Measurements from ENCODE around the gene JADE3.

Gene JADE3

DNA sequence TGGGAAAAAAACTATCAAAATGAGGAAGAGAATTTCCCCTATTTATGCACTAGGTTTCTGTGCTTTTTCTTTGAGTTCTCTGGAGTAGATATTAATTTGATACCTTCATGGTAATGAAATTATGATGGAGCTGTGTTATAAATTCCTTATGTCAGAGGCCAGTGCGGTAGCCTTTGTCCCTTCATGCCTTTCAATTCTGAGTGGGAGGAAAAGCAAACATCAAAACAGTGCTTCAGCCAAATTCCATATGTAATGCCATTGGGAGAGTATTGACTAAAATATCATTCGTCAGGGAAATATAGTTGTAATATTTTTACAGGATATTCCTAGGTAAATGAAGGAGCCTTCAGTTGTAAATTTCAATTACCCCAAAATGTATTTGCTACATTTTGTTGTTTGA, 148.5 kb downstream of the JADE3 start:
- Histone ChIP-seq H3K9me3 (no peaks in the 10 kb centered on the region), H3K4me3 (no peak overlapping the region), H3K9ac (no peak overlapping the region), H3K4me2 (no peak overlapping the region), H3K36me3 (peaks cover 30% of the 10 kb centered on the region), H3K27me3 (no peaks in the 10 kb centered on the region), H4K20me1 (no peaks in the 10 kb centered on the region), H3K4me1 (no peaks in the 10 kb centered on the region), H3K27ac (no peak overlapping the region)
- TF ChIP-seq Cebpa-rat (IDR thresholded peaks at IDR 0.05), result no peak

DNA sequence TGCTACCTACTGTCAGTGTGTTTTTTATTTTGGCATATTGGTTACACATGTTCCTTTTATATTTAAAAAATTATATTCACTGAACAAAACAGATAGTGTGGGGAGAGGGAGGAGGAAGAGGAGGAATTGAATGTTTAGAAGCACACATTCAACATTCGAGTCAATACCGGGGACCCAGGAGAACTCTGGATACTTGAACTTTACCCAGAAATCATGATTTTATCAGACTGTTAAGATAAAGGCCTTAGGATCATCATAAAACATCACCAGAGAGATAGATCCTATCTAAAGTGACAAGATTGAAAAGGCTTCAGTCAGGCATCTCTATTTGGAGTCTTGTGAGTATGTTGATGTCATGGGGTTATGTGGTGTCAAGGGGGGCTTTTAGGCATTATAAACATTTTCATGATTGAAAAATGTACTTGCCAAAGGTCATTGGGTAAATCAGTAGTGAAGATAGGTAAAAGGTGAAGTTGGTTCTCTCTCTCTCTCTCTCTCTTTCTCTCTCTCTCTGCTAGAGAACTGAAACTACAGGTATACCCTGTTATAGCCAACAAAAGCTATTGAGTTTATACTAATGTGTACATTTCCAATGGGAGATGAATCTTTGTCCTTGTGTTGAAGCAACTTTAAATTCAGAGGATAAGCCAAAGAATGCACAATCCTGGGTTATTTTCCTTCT, 149.2 kb downstream of the JADE3 start:
- Histone ChIP-seq H3K27ac (no peak overlapping the region), H3K4me3 (no peak overlapping the region), H3K36me3 (peaks cover 28% of the 10 kb centered on the region), H3K9me3 (no peaks in the 10 kb centered on the region), H3K4me1 (no peaks in the 10 kb centered on the region), H3K9ac (no peak overlapping the region), H3K27me3 (no peaks in the 10 kb centered on the region), H4K20me1 (no peaks in the 10 kb centered on the region), H3K4me2 (no peak overlapping the region)
- TF ChIP-seq Cebpa-rat (IDR thresholded peaks at IDR 0.05), result no peak

DNA sequence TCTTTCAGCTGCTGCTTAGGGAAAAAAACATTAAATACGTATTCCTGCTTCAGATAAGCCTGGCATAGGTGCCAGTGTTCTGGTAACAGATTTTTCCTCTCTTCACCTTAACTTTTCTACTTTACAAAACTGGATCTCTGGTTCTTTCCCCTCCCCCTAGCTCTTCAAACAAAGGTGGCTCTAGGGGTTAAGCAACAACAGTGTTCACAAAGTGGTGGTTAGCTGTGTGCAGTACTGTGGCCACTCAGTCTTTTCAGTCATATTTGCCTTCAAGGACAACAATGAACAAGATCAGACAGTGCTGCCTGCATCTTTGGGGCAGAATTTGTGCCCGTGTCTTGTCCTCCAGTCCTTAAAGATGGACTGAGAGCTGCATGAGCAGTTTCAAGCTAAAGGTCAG, 151.0 kb downstream of the JADE3 start:
- Histone ChIP-seq H3K4me3 (no peak overlapping the region), H3K4me2 (no peak overlapping the region), H3K27ac (no peak overlapping the region), H3K9me3 (no peaks in the 10 kb centered on the region), H3K4me1 (no peaks in the 10 kb centered on the region), H3K9ac (no peak overlapping the region), H4K20me1 (no peaks in the 10 kb centered on the region), H3K36me3 (peaks cover 10% of the 10 kb centered on the region), H3K27me3 (no peaks in the 10 kb centered on the region)
- no peak for TF ChIP-seq Cebpa-rat (IDR thresholded peaks at IDR 0.05)

DNA sequence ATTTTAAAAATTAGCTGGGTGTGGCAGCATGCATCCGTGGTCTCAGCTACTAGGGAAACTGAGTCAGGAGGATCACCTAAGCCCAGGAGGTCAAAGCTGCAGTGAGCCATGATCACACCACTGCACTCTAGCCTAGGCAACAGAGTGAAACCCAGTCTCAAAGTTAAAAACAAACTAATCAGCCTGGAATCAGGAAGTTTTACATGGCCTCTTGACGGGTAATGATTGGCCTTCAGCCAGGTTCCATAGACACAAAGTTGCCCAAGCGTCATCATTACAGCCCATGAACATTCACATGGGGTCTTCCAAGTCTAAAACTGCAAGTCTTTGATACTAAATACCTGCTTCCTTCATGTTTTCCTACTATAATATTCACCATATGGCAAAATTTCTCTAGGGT, 156.0 kb downstream of the JADE3 start:
- H3K9me3 ChIP-seq, result no peaks in the 10 kb centered on the region
- no peaks in the 10 kb centered on the region for H3K27me3 ChIP-seq
- TF ChIP-seq Cebpa-rat (IDR thresholded peaks at IDR 0.05), result no peak
- no peaks in the 10 kb centered on the region for H4K20me1 ChIP-seq
- no peaks in the 10 kb centered on the region for H3K36me3 ChIP-seq
- no peaks in the 10 kb centered on the region for H3K4me1 ChIP-seq
- H3K4me3 ChIP-seq, result no peak overlapping the region
- H3K4me2 ChIP-seq, result no peak overlapping the region
- H3K9ac ChIP-seq, result no peak overlapping the region
- H3K27ac ChIP-seq, result no peak overlapping the region

GRCh38 chrX:47068720-47069119, 156.5 kb downstream of the JADE3 start:
- Histone ChIP-seq H3K4me3 (no peak overlapping the region), H3K9me3 (no peaks in the 10 kb centered on the region), H4K20me1 (no peaks in the 10 kb centered on the region), H3K4me1 (no peaks in the 10 kb centered on the region), H3K4me2 (no peak overlapping the region), H3K9ac (no peak overlapping the region), H3K27ac (no peak overlapping the region), H3K27me3 (no peaks in the 10 kb centered on the region), H3K36me3 (no peaks in the 10 kb centered on the region)
- no peak for TF ChIP-seq Cebpa-rat (IDR thresholded peaks at IDR 0.05)

GRCh38 chrX:47078129-47079043, 166.2 kb downstream of the JADE3 start, which contains the start of gene RGN:
Gene RGN (plus strand): TSS chrX:47078443. CDS start chrX:47081145, 2,702 bp downstream.
- no peaks in the 10 kb centered on the region for H3K27me3 ChIP-seq
- H3K9me3 ChIP-seq, result no peaks in the 10 kb centered on the region
- no peak within 1 kb of the TSS for H3K9ac ChIP-seq
- H3K4me3 ChIP-seq, result no peak within 1 kb of the TSS
- no peaks in the 10 kb centered on the region for H3K4me1 ChIP-seq
- H3K36me3 ChIP-seq, result no peaks in the 10 kb centered on the region
- no peak within 1 kb of the TSS for H3K27ac ChIP-seq
- no peaks in the 10 kb centered on the region for H4K20me1 ChIP-seq
- no peak within 1 kb of the TSS for H3K4me2 ChIP-seq
- TF ChIP-seq Cebpa-rat (IDR thresholded peaks at IDR 0.05), result no peak

- Histone ChIP-seq H3K27ac (no peak overlapping the region), H3K9me3 (no peaks in the 10 kb centered on the region), H3K36me3 (no peaks in the 10 kb centered on the region), H3K4me2 (no peak overlapping the region), H3K9ac (no peak overlapping the region), H3K4me1 (no peaks in the 10 kb centered on the region), H3K4me3 (no peak overlapping the region), H4K20me1 (no peaks in the 10 kb centered on the region), H3K27me3 (no peaks in the 10 kb centered on the region)
- no peak for TF ChIP-seq Cebpa-rat (IDR thresholded peaks at IDR 0.05)
Measured at GRCh38 chrX:47080215-47080914, 168.1 kb downstream of the JADE3 start.

DNA sequence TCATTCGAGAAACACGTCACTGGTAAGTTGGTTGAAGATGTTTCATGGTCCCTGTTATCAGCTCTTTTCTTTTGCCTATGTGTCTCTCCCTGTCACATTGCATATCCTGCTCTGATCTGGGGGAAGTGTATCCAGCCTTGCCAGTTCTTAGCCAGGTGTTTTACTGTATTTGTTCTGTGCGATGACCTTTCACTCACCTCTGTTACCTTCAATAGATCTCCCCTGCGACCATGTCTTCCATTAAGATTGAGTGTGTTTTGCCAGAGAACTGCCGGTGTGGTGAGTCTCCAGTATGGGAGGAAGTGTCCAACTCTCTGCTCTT, 168.7 kb downstream of the JADE3 start:
- no peaks in the 10 kb centered on the region for H3K4me1 ChIP-seq
- H3K4me3 ChIP-seq, result no peak overlapping the region
- no peaks in the 10 kb centered on the region for H3K27me3 ChIP-seq
- no peak overlapping the region for H3K9ac ChIP-seq
- no peaks in the 10 kb centered on the region for H3K36me3 ChIP-seq
- no peaks in the 10 kb centered on the region for H3K9me3 ChIP-seq
- no peak overlapping the region for H3K27ac ChIP-seq
- no peak for TF ChIP-seq Cebpa-rat (IDR thresholded peaks at IDR 0.05)
- no peaks in the 10 kb centered on the region for H4K20me1 ChIP-seq
- H3K4me2 ChIP-seq, result no peak overlapping the region

DNA sequence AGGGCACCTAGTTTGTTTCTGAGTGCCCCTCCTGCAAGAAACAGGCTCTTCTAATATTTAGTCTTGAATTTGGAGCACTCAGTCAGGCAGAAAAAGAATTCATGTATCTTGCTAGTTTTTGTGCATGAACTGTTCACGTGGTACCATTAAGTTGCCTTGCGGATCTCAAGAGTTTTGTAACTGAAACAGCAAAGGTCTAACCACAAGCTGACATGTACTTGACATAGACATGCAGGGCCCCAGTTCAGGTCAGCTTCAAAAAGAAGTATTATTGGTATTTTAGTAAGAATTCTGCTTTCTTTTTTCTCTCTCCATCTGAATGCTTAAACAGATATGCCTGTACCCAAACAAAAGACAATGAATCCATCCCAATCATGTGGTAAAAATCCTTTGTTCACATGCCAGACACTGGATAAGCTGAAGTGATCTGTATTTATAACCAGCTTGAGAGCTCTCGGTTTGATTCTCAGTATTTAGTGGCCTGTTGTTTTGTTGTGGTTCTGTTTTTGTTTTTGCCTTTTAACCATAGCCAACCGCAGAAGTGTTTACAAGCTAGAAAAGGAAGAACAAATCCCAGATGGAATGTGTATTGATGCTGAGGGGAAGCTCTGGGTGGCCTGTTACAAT, 179.0 kb downstream of the JADE3 start:
- 0 out of 2 replicates have a peak overlapping the region, but pooled peaks have one; percentile 11 for H3K4me2 ChIP-seq
- H3K9me3 ChIP-seq, result no peaks in the 10 kb centered on the region
- H3K27ac ChIP-seq, result no peak overlapping the region
- H3K27me3 ChIP-seq, result no peaks in the 10 kb centered on the region
- H3K4me1 ChIP-seq, result peaks cover 11% of the 10 kb centered on the region; the same call in 1 of the 2 replicates
- no peaks in the 10 kb centered on the region for H3K36me3 ChIP-seq
- H4K20me1 ChIP-seq, result no peaks in the 10 kb centered on the region
- no peak overlapping the region for H3K4me3 ChIP-seq
- no peak overlapping the region for H3K9ac ChIP-seq
- TF ChIP-seq Cebpa-rat (IDR thresholded peaks at IDR 0.05), result no peak

Measured in BLaER1 (cell line).